Right lobe of liver (tissue), 4 donors: ENCODE data around the gene CHN1.

ENCODE experiments used
- CTCF ChIP-seq, 4 donors: fragments of 200-600 bp in 3 of 4; fragments of 450-650 bp in 1 of 4; IDR thresholded peaks; one replicate each; pipeline versions ENCODE4 v1.5.1 to v1.8.0; 2016 to 2022; ENCODE audit warnings: antibody characterized with exemption in 4 of 4, mild to moderate bottlenecking in 2 of 4
- POLR2A ChIP-seq: fragments of 450-650 bp; IDR thresholded peaks from one replicate; pipeline ENCODE4 v1.6.1; 2017; ENCODE audit warnings: antibody characterized with exemption, mild to moderate bottlenecking
- donor health status: DM: no; HTN: no; CAD: no.
- donor health status: DM: no; HTN: no; CAD: no.
- donor health status: DM: no; HTN: yes; CAD: no.

GRCh38 chr2:174967086-174967485 lies 38.1 kb downstream of the CHN1 start:
- TF ChIP-seq CTCF (IDR thresholded peaks at IDR 0.05) (no peak), POLR2A (no peak)
